Urothelium cell line (cell line): Measurements from ENCODE around the gene FN3KRP.
"Not testable (repeated sequence)": the region's sequence is repeated elsewhere in the genome, so short reads cannot be mapped to it uniquely, and the experiment has no call there.

ENCODE experiments used
- DNase-seq: peaks from one replicate; pipeline ENCODE4 v3.0.0; 2011; ENCODE audit warnings: low spot score, mixed read lengths
- FAIRE-seq: peaks from 2 replicates; lab custom pipeline; 2011; peaks lifted over from hg19 to GRCh38; lab: Jason Lieb, UNC

Gene FN3KRP

DNA sequence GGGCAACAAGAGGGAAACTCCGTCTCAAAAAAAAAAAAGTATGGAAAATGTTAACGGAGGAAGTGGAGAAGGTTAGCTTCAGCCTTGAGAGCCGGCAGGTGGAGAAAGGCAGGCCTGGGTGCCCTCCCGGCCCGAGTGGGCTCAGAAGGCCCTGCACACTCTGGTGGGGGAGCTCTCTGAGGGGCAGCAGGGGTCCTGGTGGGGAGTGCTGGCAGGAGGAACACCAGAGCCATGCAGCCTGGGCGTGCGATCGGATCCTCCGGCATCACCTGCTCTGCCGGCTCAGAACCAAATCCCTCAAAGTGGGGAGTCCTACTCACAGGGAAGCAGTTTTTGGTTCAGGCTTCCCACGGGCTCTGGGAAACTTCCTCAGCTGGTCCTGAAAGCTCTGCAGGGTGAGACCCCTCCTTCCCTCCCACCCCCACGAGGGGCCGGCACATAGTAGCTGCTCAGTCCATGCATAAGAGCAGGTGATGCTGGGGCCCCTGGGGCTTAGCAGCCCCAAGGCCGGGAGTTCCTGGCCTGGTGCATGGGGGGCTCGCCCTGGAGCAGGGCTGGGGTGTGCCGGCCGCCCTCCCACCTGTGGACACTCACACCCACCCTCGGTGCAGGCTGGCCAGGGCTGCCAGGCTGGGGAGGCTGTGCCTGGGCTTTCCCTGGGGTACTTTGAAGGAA lies 20.1 kb downstream of the FN3KRP start:
- no peak for FAIRE-seq

GRCh38 chr17:82737967-82738877 lies 21.7 kb downstream of the FN3KRP start:
- no peak for FAIRE-seq

More for the DNA sequence above, 20.1 kb downstream of the FN3KRP start:
- DNase-seq = no peak

DNA sequence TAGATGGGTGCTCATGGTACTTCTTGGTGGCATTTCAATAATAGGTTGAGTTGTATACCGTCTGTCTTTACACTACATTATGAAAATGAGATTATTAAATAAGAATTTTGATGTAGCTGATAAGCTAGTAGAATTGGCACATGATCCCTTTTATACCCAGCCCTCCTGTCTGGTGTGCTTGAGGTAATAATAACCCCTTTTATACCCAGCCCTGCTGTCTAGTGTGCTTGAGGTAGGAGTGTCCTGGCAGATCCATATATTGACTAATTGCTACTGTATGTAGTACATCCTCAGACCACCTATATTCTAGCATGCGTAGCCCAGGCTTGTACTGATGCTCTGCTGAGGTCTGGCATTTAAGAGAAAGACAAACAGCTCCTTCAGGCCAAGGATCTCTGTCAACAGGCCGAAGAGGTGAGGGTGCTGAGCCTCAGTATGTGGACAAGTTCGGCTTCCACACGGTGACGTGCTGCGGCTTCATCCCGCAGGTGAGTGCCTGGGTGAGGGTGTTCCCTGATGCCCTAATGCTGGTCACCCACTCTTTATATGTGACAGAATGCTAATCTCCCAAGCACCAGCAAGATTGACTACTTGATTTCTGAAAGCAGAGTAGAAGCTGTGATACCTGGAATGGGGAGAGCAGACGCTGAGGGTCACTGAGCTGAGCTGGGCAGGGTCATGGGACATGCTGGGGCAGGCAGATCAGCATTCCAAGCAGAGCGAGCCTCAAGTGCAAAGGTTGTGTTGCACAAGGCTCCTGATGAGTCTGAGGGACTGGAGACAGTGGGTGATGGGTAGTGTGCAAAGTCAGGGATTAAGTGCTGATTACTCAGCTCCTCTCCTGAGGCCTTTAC lies 24.6 kb downstream of the FN3KRP start:
- FAIRE-seq = peak; percentile 13

More at GRCh38 chr17:82737967-82738877, 21.7 kb downstream of the FN3KRP start:
- no peak for DNase-seq

DNA sequence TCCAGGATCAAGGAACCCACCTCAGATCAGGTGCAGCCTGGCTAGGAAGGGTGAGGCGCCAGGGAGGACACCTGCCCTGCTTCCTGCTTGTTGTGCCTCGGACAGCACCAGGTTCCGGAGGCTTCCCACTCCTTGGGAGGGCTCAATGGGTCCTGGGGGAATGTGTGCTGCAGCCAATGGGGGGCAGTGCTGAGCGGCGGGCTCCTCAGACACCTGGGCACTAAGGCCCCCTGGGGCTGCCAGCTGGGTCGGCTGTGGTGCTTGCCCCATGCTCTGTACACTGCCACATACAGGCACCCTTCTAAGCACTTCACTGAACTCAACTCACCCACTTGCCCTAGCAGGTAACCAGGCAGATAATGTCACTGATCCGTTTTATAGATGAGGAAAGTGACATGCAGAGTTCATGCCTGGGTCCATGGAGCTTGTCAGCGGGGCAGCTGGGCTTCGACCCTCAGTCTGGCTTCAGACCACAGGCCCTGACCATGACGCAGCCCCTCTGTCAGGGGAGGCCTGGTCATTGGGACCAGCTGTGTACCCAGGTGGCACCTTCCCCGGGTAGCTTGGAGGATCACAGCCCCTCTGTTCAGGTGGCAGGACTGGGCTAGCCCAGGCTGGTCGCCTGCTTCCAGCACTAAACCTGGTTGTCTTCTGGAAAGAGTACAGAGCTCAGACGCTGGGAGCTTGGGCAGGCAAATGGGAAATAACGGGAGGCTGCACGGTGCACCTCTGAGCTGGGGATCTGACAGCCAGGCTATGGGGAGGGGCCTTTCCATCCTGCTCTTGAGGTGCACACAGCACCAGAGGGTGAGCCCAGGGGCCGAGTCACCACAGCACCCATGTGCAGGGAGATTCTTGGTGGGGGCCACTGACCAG lies 27.1 kb downstream of the FN3KRP start:
- no peak for FAIRE-seq
- no peak for DNase-seq

More for the DNA sequence above, 24.6 kb downstream of the FN3KRP start:
- DNase-seq = no peak

- not testable (repeated sequence) for DNase-seq, FAIRE-seq
These were observed 28.2 kb downstream of the FN3KRP start for GRCh38 chr17:82744736-82745135.

DNA sequence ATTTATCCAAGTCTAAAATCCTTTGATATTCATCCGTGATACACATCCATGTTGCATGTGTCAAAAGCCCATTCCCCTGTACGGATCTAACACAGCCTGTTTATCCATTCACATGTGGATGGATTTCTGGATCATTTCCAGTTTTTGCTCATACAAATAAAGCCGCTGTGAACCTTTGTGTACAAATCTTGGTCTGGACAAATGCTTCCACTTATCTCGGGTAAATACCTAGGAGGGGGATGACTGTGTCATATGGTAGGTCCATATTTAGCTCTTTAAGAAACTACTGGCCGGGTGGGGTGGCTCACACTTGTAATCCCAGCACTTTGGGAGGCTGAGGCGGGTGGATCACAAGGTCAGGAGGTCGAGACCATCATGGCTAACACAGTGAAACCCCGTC lies 29.0 kb downstream of the FN3KRP start:
- no peak for FAIRE-seq
- DNase-seq = no peak

DNA sequence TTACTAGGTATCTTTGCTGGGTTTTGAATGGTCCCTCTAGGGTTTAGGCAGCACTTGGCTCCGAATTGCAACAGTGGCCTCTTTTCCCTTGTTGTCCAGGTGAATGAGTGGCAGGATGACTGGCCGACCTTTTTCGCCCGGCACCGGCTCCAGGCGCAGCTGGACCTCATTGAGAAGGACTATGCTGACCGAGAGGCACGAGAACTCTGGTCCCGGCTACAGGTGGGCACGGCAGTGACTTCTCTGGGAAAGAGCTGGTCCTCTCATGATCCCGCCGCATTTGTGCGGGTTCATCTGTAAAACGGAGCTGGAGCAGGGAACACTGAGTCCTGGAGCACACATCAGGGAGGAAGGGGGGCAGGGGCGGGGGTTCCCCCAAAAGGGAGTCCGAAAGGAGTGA lies 32.2 kb downstream of the FN3KRP start:
- FAIRE-seq (no peak), DNase-seq (no peak)

GRCh38 chr17:82750241-82750908 lies 33.9 kb downstream of the FN3KRP start:
- no peak for FAIRE-seq
- DNase-seq = no peak

- FAIRE-seq = no peak
These were observed 34.7 kb downstream of the FN3KRP start for GRCh38 chr17:82751171-82751570.

GRCh38 chr17:82751571-82752370 lies 35.3 kb downstream of the FN3KRP start, which contains the start of gene TBCD:
Gene TBCD (plus strand): TSS chr17:82752065. CDS start chr17:82752194, 129 bp downstream.
- DNase-seq (peak; percentile 98), FAIRE-seq (peak; percentile 88)

More at GRCh38 chr17:82751171-82751570, 34.7 kb downstream of the FN3KRP start:
- no peak for DNase-seq

- FAIRE-seq (peak; percentile 27), DNase-seq (peak; percentile 46)
These were observed 36.1 kb downstream of the FN3KRP start for GRCh38 chr17:82752371-82753200.

GRCh38 chr17:82753201-82753464 lies 36.6 kb downstream of the FN3KRP start:
- no peak for FAIRE-seq
- no peak for DNase-seq

DNA sequence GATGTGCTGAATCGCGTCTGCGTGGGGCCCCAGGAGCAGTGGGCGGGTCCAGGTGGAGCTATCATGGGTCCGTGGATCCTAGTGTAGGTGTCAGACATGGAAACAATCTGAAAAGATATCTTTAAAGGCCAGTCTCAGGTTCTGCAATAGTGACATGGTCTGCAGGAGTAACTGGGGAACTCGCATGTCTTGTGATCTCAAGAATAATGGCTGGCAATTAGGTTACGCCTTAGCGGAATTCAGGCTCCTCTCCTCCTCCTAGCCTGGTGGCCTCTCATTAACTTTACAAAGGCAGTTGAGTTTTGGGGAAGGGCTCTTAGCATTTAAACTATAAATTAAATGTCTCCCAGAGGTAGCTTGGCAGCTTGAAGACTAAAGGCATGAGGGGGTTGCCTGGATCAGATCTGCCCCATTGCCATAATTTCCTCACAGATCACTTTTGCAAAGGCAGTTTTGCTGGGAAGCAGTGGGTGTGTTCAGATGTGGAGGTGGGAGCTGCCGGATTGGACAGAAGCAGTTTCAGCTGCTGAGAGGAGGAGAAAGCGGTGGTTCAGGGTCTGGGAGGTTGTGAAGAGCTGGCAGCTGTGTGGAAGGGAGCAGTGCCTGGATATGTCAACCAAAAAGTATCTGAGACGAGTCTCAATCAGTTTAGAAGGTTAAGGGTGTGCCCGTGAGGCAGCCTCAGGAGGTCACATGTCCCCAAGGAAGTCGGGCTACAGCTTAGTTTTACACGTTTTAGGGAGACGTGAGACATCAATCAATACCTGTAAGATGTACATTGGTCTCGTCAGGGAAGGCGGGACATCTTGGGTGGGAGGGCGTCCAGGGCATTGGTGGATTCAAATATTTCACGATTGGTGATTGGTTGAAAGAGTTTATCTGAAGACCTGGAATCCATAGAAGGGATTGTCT lies 38.0 kb downstream of the FN3KRP start:
- FAIRE-seq (no peak), DNase-seq (no peak)

DNA sequence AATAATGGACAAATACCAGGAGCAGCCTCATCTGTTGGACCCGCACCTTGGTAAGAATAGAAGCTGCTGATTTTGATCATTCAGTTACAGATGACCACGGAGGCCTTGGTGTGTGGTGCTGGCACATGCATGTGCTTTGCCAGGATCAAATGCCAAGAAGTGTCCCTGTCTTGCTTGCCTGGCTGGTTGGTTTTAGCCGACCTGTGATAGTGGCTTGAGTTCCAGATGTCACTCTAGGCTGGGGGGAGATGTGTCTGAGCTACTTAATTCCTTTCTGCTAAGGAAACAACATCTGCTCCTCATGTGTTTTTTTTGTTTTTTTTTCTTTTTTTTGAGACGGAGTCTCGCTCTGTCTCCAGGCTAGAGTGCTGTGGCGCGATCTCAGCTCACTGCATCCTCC lies 39.7 kb downstream of the FN3KRP start:
- no peak for DNase-seq
- FAIRE-seq = no peak

- FAIRE-seq (no peak), DNase-seq (no peak)
These were observed 48.9 kb downstream of the FN3KRP start for GRCh38 chr17:82765371-82765770.

GRCh38 chr17:82767041-82767754 lies 50.7 kb downstream of the FN3KRP start:
- DNase-seq = peak; percentile 45
- FAIRE-seq = no peak
